GM18861 (cell line): ENCODE data around the gene LRRN4.

ENCODE experiments used
- ATAC-seq: cut with Tn5 transposase; IDR thresholded peaks from one replicate; pipeline ENCODE4 v1.9.1; 2021; ENCODE audit not compliant: unreplicated experiment

The LRRN4 gene

GRCh38 chr20:6053776-6054688 is at the start of gene LRRN4:
Gene LRRN4, minus strand, starts transcription at chr20:6054060. Its CDS starts 1,261 bp downstream, at chr20:6052799.
- ATAC-seq, result no peak

- ATAC-seq, result no peak
Observed at GRCh38 chr20:6103301-6103700, 49.4 kb upstream of the LRRN4 start.

GRCh38 chr20:6101346-6101745 is 47.5 kb upstream of the LRRN4 start:
- no peak for ATAC-seq

- ATAC-seq, result no peak
Observed at GRCh38 chr20:6100246-6100645, 46.4 kb upstream of the LRRN4 start.

GRCh38 chr20:6099819-6100218 is 46.0 kb upstream of the LRRN4 start:
- ATAC-seq, result no peak

GRCh38 chr20:6095409-6095808 is 41.5 kb upstream of the LRRN4 start:
- no peak for ATAC-seq

- no peak for ATAC-seq
Observed at GRCh38 chr20:6094565-6094964, 40.7 kb upstream of the LRRN4 start.

- ATAC-seq, result no peak
Observed at GRCh38 chr20:6094063-6094462, 40.2 kb upstream of the LRRN4 start.

GRCh38 chr20:6091661-6092060 is 37.8 kb upstream of the LRRN4 start:
- no peak for ATAC-seq

GRCh38 chr20:6086868-6087267 is 33.0 kb upstream of the LRRN4 start:
- ATAC-seq, result no peak

- ATAC-seq, result no peak
Observed at GRCh38 chr20:6083926-6084325, 30.1 kb upstream of the LRRN4 start.

- no peak for ATAC-seq
Observed at GRCh38 chr20:6081236-6081635, 27.4 kb upstream of the LRRN4 start.

- no peak for ATAC-seq
Observed at GRCh38 chr20:6079016-6079415, 25.2 kb upstream of the LRRN4 start.

- ATAC-seq, result no peak
Observed at GRCh38 chr20:6075428-6076219, 21.8 kb upstream of the LRRN4 start.

- no peak for ATAC-seq
Observed at GRCh38 chr20:6074784-6075183, 20.9 kb upstream of the LRRN4 start.

- no peak for ATAC-seq
Observed at GRCh38 chr20:6074145-6074561, 20.3 kb upstream of the LRRN4 start.

- ATAC-seq, result no peak
Observed at GRCh38 chr20:6070829-6071695, 17.2 kb upstream of the LRRN4 start.

- ATAC-seq, result no peak
Observed at GRCh38 chr20:6069669-6070068, 15.8 kb upstream of the LRRN4 start.

GRCh38 chr20:6067763-6068318 is 14.0 kb upstream of the LRRN4 start:
- ATAC-seq, result no peak

- ATAC-seq, result no peak
Observed at GRCh38 chr20:6066582-6066981, 12.7 kb upstream of the LRRN4 start.

GRCh38 chr20:6061544-6061943 is 7.7 kb upstream of the LRRN4 start:
- ATAC-seq, result no peak
